ENCODE results near the gene GCG. TPM values are rescaled to one million over a fixed set of nuclear protein-coding genes. Genes with fewer than 3 reads are reported as not detected.

The GCG gene
- total RNA-seq, 3 donors from 2014 or later: 4.1 to 47.4 (median 43.9) TPM

GRCh38 chr2:162111958-162112850 lies 39.8 kb downstream of the GCG start:
- H3K36me3 ChIP-seq (ENCODE audit: low read depth): no peaks in the 10 kb centered on the region
- no peak for ATAC-seq
- intact Hi-C loops (cut with DNase I, micrococcal nuclease): no loop called here
- H3K4me3 ChIP-seq: no peak overlapping the region
- TF ChIP-seq CTCF (IDR thresholded peaks at IDR 0.05): no peak
- no peak for DNase-seq
- H3K4me1 ChIP-seq (ENCODE audit: low read depth): no peaks in the 10 kb centered on the region
- no peaks in the 10 kb centered on the region for H3K9me3 ChIP-seq

- Histone ChIP-seq H3K9me3 (no peaks in the 10 kb centered on the region), H3K4me1 (ENCODE audit: low read depth) (no peaks in the 10 kb centered on the region), H3K36me3 (ENCODE audit: low read depth) (no peaks in the 10 kb centered on the region), H3K4me3 (no peak overlapping the region)
- DNase-seq (no peak), ATAC-seq (peak; percentile 85)
- no peak for TF ChIP-seq CTCF (IDR thresholded peaks at IDR 0.05)
- intact Hi-C loops (cut with DNase I, micrococcal nuclease): no loop called here
These were observed 44.6 kb downstream of the GCG start for GRCh38 chr2:162107361-162107901.

- TF ChIP-seq CTCF (IDR thresholded peaks at IDR 0.05): no peak
- H3K36me3 ChIP-seq (ENCODE audit: low read depth): no peaks in the 10 kb centered on the region
- no peak overlapping the region for H3K4me3 ChIP-seq
- no peaks in the 10 kb centered on the region for H3K4me1 ChIP-seq (ENCODE audit: low read depth)
- ATAC-seq (no peak), DNase-seq (no peak)
- no peaks in the 10 kb centered on the region for H3K9me3 ChIP-seq
- intact Hi-C loops (cut with DNase I, micrococcal nuclease): no loop called here
These were observed 45.3 kb downstream of the GCG start for GRCh38 chr2:162106746-162107145.

- H3K36me3 ChIP-seq (ENCODE audit: low read depth): no peaks in the 10 kb centered on the region
- H3K4me3 ChIP-seq: no peak overlapping the region
- no peaks in the 10 kb centered on the region for H3K9me3 ChIP-seq
- no peak for TF ChIP-seq CTCF (IDR thresholded peaks at IDR 0.05)
- H3K4me1 ChIP-seq (ENCODE audit: low read depth): no peaks in the 10 kb centered on the region
- no peak for ATAC-seq
- intact Hi-C loops (cut with DNase I, micrococcal nuclease): no loop called here
- no peak for DNase-seq
These were observed 45.9 kb downstream of the GCG start for GRCh38 chr2:162106146-162106551.

GRCh38 chr2:162103443-162104009 lies 48.5 kb downstream of the GCG start:
- Histone ChIP-seq H3K4me3 (no peak overlapping the region), H3K36me3 (ENCODE audit: low read depth) (no peaks in the 10 kb centered on the region), H3K9me3 (no peaks in the 10 kb centered on the region), H3K4me1 (ENCODE audit: low read depth) (no peaks in the 10 kb centered on the region)
- no peak for DNase-seq
- TF ChIP-seq CTCF (IDR thresholded peaks at IDR 0.05): no peak
- ATAC-seq: no peak
- intact Hi-C loops (cut with DNase I, micrococcal nuclease): no loop called here

Data from mucosa of descending colon (tissue), 3 donors.